Measurements from ENCODE around the gene B3GNT8.
"Not testable (repeated sequence)": the region's sequence is repeated elsewhere in the genome, so short reads cannot be mapped to it uniquely, and the experiment has no call there.

Gene B3GNT8, protein sequence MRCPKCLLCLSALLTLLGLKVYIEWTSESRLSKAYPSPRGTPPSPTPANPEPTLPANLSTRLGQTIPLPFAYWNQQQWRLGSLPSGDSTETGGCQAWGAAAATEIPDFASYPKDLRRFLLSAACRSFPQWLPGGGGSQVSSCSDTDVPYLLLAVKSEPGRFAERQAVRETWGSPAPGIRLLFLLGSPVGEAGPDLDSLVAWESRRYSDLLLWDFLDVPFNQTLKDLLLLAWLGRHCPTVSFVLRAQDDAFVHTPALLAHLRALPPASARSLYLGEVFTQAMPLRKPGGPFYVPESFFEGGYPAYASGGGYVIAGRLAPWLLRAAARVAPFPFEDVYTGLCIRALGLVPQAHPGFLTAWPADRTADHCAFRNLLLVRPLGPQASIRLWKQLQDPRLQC

DNA sequence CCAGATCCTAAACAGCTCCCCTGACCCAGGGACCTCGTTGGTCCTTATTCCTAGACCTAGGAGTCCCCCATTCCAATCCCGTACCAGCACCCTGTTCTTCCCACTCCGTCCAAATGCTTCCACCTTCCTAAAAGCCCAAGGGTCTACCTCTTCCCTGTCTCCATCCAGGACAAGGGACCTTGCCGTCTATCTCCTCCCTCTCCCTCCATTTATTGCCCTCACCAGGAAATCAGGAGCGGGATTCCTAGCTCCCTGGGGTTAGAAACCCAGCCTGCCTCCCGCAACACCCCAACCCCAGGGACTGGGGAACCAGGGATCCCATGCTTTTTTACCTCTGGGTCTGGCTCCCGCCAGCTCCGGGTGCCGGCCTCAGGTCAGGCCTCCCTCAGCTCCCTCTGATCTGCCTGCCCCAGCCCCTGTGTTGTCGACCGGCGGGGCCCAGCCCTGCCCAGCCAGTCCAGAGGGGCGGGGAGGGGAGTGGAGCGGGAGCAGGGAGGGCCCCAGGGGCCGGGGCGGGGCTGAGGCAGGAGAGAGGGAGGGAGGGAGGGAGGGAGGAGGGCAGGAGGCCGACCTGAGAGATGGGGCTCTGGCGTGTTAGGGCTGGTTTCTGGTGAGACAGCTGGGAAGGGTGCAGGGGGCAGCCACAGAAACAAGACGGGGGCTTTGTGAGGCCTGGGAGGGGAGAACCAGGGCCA lies at the start of gene B3GNT8:
B3GNT8 (minus strand) TSS at position 423 of the 695 bp plus-strand sequence. CDS start 596 bp downstream, outside the sequence.
- H3K27ac ChIP-seq = no peak within 1 kb of the TSS
- no peak for TF ChIP-seq ZFX (IDR thresholded peaks at IDR 0.05; ENCODE audit: borderline replicate concordance)
- TF ChIP-seq, protein P1, sequence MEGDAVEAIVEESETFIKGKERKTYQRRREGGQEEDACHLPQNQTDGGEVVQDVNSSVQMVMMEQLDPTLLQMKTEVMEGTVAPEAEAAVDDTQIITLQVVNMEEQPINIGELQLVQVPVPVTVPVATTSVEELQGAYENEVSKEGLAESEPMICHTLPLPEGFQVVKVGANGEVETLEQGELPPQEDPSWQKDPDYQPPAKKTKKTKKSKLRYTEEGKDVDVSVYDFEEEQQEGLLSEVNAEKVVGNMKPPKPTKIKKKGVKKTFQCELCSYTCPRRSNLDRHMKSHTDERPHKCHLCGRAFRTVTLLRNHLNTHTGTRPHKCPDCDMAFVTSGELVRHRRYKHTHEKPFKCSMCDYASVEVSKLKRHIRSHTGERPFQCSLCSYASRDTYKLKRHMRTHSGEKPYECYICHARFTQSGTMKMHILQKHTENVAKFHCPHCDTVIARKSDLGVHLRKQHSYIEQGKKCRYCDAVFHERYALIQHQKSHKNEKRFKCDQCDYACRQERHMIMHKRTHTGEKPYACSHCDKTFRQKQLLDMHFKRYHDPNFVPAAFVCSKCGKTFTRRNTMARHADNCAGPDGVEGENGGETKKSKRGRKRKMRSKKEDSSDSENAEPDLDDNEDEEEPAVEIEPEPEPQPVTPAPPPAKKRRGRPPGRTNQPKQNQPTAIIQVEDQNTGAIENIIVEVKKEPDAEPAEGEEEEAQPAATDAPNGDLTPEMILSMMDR (IDR thresholded peaks at IDR 0.05) = no peak

DNA sequence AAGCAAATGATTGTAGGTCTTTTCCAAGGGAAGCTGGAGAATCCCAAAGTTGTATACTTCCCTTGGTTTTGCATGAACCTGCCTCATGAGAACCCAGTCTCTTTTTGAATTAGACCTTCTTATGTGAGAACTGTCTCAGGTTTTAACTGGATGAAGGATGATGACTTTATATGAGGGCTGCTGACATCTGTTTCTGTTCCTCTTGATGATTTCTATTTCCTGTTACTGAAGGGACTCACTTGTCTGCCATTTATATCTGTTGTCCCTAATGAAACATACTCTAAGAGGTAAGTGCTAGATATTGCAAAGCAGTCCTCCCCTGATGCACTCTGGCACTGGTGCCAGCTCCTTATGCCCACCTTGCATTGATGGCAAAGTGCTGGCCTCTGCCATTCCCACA lies 49.4 kb upstream of the B3GNT8 start:
- no peak overlapping the region for H3K27ac ChIP-seq
- TF ChIP-seq ZFX (IDR thresholded peaks at IDR 0.05; ENCODE audit: borderline replicate concordance) = no peak
- TF ChIP-seq, protein P1 (IDR thresholded peaks at IDR 0.05) = no peak

DNA sequence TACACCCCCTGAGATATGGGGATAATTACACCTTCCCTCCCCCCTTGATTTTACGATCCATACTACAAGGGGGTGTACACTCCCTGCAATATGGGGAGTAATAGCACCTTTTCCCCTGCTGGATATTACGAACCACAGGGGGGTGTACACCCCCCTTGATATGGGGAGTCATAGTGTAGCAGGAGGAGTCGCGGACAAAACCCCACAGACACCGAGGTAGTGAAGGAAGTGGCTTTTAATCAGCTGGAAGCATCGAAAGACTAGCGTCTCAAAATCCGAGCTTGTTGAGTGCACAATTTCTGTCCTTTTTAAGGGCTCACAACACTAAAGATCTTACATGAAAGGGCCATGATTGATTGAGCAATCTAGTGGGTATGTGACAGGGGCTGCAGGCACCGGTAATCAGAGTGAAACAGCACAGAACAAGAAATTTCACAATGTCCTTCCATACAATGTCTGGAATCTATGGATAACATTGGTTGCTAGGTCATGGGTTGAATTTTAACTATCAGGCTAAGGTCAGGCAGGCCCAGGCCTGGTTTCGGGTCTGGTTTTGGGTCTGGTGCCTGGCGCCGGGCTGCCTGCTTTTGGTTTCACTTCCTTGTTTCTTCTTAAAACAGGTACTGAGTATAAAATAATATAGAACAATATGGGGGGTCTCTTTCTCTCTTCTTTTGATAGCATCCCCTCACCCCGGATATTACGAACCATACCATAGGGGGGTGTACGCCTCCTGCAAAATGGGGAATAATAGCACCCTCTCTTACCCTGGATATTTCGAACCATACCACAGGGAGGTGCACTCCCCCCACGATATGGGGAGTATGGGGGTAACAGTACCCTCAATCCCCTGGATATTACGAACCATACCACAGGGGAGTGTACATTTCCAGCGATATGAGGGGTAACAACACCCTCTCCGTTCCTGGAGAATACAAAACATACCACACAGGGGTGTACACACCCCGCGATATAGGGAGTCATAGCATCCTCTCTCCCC lies 36.4 kb upstream of the B3GNT8 start:
- not testable (repeated sequence) for H3K27ac ChIP-seq

DNA sequence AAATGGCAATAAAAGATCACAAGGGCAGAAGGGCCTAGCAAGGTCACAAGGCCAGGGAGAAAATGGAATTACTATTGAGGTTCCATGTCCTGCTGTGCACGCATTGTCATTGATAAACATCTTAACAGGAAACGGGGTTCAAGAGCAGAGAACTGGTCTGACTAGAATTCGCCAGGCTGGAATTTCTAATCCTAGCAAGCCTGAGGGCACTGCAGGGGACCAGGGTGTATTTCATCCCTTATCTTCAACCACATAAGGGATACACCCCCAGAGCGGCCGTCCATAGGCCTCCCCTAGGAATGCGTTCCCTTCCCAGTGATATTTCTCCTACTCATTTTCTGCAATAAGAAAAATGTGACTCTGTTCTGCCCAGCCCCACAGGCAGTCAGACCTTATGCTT lies 35.3 kb upstream of the B3GNT8 start:
- TF ChIP-seq, protein P1 (IDR thresholded peaks at IDR 0.05) = no peak
- TF ChIP-seq ZFX (IDR thresholded peaks at IDR 0.05; ENCODE audit: borderline replicate concordance) = no peak
- no peak overlapping the region for H3K27ac ChIP-seq

DNA sequence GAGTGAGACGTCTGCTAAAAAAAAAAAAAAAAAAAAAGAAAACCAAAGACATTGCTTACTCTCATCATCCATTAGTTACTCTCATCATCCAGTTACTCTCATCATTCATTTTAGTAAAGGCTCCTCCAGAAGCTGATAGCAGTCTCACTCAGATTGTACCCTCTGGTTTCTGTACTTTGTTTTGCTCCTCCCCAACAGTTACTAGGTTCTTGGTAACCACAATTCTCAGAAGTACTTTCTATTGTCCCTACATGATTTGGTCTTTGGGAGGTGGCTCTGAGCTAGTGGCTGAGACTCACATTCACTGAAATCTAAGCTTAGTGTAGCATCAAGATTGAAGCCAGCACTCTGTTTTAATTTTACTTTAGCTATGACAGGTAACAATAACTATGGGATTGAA lies 30.1 kb upstream of the B3GNT8 start:
- no peak for TF ChIP-seq ZFX (IDR thresholded peaks at IDR 0.05; ENCODE audit: borderline replicate concordance)
- TF ChIP-seq, protein P1 (IDR thresholded peaks at IDR 0.05) = no peak
- H3K27ac ChIP-seq = no peak overlapping the region

DNA sequence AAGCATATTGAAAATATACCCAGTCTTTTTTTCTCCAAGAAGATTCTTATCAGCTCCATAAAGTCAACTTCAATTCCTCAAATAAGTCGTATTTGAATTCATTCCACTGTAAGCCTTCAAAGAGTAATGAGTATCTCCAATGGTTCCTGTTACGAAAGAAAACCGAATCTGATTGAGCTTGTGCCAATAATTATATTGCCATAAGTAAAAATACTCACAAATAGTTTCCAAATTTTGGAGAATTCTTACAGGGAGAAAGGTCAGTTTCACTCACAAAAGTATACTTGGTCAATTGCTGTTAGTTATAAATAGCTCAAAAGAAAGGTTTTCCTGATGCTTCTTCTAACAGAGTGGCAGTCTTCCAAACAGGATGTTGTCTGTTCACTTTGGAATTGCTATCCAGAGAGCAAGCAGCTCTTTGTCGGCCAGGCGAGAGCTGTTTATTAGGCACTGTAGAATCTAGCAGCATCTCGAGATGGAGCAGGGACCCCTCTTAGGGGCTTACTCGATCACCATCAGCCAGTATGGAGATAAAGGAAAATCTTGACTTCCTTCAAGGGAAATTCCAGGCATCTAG lies 29.3 kb upstream of the B3GNT8 start:
- TF ChIP-seq ZFX (IDR thresholded peaks at IDR 0.05; ENCODE audit: borderline replicate concordance) = no peak
- TF ChIP-seq, protein P1 (IDR thresholded peaks at IDR 0.05) = no peak
- H3K27ac ChIP-seq = no peak overlapping the region

DNA sequence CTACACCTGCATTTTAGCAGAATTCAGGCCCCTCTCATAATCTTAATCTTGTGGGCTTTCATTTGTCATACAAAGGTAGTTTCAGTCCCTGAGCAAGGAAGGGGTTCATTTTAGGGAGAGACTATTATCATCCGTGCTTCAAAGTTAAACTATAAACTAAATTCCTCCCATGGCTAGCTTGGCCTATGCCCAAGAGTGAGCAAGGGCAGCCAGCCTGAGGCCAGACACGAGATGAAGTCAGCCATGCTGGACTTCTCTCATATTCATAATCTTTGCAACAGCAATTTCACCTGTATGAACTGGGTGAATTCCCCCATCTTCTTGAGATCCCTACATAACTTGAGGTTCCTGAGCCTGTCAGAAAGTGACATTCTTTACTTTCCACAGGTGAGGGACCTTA lies 28.8 kb upstream of the B3GNT8 start:
- TF ChIP-seq, protein P1 (IDR thresholded peaks at IDR 0.05) = no peak
- no peak for TF ChIP-seq ZFX (IDR thresholded peaks at IDR 0.05; ENCODE audit: borderline replicate concordance)
- H3K27ac ChIP-seq = no peak overlapping the region

Measured in 22Rv1 (cell line).